ENCODE results near the gene TMEM269. TPM values are rescaled to one million over a fixed set of nuclear protein-coding genes. Genes with fewer than 3 reads are reported as not detected.
"Not testable (repeated sequence)": the region's sequence is repeated elsewhere in the genome, so short reads cannot be mapped to it uniquely, and the experiment has no call there.

Gene TMEM269
- total RNA-seq, 1 donor, result 0.09 TPM

DNA sequence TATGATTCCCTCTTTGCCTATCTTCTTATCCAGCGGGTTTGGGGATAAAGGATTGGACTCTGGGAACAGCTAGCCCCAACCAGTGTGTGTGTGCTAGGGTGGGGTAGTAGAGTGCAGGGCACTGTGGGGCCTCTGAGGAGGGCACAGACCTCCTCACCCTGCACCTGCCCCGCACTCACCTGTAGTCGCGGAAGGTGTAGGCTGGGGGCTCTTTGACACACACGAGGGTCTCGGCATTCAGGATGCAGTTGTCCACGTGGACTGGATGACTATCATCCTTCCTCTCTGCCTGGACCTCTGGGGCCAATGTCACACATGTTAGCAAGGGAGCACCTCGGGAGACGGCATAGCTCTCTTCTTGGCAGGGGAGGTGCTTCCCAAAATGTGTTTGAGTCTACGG is 36.8 kb upstream of the TMEM269 start:
- no peak overlapping the region for H3K4me3 ChIP-seq (ENCODE audit: low read depth, low read length)
- TF ChIP-seq, protein P1, sequence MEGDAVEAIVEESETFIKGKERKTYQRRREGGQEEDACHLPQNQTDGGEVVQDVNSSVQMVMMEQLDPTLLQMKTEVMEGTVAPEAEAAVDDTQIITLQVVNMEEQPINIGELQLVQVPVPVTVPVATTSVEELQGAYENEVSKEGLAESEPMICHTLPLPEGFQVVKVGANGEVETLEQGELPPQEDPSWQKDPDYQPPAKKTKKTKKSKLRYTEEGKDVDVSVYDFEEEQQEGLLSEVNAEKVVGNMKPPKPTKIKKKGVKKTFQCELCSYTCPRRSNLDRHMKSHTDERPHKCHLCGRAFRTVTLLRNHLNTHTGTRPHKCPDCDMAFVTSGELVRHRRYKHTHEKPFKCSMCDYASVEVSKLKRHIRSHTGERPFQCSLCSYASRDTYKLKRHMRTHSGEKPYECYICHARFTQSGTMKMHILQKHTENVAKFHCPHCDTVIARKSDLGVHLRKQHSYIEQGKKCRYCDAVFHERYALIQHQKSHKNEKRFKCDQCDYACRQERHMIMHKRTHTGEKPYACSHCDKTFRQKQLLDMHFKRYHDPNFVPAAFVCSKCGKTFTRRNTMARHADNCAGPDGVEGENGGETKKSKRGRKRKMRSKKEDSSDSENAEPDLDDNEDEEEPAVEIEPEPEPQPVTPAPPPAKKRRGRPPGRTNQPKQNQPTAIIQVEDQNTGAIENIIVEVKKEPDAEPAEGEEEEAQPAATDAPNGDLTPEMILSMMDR (IDR thresholded peaks at IDR 0.05; ENCODE audit: insufficient read depth, low read length), result no peak
- DNase-seq (ENCODE audit: low read depth), result no peak

DNA sequence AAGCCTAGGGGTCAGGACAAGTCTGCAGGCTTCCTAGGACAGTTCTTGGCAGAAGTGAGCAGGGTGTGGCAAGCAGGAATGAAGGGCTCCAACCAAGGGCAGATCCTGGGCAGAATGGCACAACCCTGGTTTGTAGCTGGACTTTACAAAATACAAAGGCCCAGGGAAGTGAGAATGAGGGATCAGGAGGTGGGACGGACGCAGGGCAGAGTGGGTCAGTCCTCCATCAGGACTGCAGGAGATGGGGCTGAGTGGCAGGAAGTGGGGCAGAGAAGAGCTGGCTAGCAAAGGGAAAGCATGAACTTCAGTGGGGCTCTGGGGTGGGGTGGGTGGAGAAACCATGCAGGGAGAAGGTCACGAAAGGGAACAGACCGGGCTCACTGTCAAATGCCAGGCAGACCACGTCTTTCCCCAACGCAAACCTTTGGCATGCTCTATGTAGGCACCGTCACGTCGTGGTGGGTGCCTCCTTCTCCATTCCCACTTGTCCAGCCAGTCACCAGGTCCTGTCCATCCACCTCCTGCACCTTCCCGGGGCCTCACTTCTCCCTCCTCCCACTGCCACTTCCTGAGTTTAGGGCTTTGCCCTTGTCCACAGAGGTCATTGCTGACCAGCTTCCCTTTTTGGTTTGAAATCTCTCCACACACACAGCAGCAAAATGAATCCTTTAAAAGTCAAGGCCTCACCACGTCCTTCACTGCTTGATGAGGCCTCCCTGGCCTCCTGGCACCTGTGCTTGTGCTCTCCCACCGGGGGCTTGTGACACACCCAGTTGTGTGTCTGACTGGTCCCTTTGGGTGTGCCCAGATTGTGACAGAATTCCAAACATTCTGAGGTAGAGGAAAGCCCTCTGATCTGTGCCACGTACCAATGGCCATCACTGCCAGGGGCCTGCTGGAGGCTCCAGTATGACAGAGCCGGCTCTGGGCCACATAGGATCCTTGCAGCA is 36.1 kb upstream of the TMEM269 start:
- TF ChIP-seq, protein P1 (IDR thresholded peaks at IDR 0.05; ENCODE audit: insufficient read depth, low read length), result no peak
- no peak for DNase-seq (ENCODE audit: low read depth)
- no peak overlapping the region for H3K4me3 ChIP-seq (ENCODE audit: low read depth, low read length)

DNA sequence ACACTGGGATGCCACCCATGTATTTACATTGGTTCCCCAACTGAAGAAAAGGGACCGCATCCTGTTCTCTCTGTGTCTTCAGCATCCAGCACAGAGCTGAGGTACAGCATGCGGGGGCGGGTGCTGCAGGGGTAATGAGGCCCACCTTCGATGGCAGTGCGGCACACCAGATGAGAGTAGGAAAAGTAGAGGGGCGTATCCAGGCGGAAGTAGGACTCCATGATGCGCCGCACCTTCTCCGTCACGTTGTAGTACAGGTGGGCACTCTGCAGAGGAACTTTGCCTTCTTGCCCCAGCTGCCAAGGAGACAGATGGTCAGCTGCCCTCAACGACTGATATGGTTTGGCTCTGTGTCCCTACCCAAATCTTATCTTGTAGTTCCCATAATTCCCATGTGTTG is 34.8 kb upstream of the TMEM269 start:
- no peak overlapping the region for H3K4me3 ChIP-seq (ENCODE audit: low read depth, low read length)
- no peak for DNase-seq (ENCODE audit: low read depth)
- TF ChIP-seq, protein P1 (IDR thresholded peaks at IDR 0.05; ENCODE audit: insufficient read depth, low read length), result no peak

DNA sequence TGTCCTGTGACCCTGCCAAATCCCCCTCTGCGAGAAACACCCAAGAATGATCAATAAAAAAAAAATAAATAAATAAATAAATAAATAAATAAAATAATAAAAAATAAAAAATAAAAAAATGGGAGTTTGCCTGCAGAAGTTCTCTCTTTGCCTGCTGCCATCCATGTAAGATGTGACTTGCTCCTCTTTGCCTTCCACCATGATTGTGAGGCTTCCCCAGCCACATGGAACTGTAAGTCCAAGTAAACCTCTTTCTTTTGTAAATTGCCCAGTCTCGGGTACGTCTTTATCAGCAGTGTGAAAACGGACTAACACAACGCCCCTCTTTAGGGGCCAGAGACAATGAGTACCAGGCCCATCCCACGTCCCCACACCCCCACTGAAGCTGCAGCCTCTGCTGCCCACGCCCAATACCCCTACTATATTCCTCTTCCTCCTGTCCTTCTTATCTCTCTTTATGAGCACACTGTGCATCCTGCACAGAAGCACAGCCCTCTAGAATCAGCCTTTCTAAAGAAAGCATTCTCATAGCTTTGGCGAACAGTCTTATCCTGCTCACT is 33.2 kb upstream of the TMEM269 start:
- not testable (repeated sequence) for DNase-seq (ENCODE audit: low read depth); H3K4me3 ChIP-seq (ENCODE audit: low read depth, low read length)

DNA sequence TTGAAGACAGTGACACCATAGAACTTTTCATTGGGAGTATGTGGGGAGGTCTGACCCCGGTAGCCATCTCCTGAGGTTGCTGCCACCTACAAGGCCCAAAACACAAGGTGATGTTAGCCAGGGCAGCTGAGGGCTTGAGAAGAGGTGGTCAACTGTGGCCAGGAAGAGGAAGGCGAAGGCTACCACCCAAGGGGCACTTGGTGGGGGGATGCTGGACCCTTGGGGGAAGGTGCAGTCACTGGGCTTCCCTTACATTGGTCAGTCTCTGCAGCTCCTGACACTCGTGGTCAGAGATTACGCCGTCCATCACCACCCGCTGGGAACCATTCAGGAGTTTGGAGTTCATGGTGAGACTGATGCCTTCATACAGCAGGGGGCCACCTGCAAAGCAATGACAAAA is 32.5 kb upstream of the TMEM269 start:
- no peak for DNase-seq (ENCODE audit: low read depth)
- TF ChIP-seq, protein P1 (IDR thresholded peaks at IDR 0.05; ENCODE audit: insufficient read depth, low read length), result no peak
- no peak overlapping the region for H3K4me3 ChIP-seq (ENCODE audit: low read depth, low read length)

DNA sequence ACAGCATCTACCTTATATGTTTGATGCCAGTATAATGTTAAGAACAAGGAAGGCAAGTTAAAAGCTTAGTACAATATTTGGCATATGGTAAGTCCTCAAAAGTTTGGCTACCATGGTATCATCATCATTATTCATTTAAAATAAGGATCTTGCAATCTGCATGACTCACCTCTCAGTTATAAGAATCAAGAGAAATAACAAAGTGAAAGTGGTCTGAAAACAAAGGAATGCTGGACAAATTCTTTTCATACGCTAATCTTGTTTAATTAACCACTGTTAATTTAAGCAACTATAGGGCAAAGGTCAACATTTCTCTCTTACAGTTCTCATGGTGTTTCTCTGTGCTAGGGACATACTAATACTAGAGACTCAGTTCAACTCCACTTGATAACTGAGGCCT is 31.7 kb upstream of the TMEM269 start:
- TF ChIP-seq, protein P1 (IDR thresholded peaks at IDR 0.05; ENCODE audit: insufficient read depth, low read length), result no peak
- DNase-seq (ENCODE audit: low read depth), result peak; percentile 74
- no peak overlapping the region for H3K4me3 ChIP-seq (ENCODE audit: low read depth, low read length)
